ENCODE measurements around the gene SLC36A4.

DNA sequence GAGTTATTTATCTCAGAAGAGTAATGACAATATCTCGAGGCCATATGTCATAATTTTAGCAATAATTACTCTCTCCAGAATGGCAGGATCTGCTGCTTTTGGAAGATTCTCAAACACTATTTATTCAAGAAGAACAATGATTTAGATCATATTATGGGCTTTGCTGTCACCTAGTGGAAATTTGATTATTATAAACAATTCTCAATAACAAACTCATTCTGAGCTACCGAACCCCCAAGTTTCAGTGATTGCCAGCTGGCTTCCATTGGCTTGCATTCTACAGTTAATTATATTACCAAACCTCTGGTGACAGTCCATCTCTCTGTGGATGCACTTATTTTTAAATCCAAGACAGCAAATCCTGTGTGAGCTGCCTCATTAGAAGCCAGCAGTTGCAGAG is 27.9 kb upstream of the SLC36A4 start:
- TF ChIP-seq, protein P1, sequence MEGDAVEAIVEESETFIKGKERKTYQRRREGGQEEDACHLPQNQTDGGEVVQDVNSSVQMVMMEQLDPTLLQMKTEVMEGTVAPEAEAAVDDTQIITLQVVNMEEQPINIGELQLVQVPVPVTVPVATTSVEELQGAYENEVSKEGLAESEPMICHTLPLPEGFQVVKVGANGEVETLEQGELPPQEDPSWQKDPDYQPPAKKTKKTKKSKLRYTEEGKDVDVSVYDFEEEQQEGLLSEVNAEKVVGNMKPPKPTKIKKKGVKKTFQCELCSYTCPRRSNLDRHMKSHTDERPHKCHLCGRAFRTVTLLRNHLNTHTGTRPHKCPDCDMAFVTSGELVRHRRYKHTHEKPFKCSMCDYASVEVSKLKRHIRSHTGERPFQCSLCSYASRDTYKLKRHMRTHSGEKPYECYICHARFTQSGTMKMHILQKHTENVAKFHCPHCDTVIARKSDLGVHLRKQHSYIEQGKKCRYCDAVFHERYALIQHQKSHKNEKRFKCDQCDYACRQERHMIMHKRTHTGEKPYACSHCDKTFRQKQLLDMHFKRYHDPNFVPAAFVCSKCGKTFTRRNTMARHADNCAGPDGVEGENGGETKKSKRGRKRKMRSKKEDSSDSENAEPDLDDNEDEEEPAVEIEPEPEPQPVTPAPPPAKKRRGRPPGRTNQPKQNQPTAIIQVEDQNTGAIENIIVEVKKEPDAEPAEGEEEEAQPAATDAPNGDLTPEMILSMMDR (IDR thresholded peaks at IDR 0.05 in 4 of 5, conservative IDR thresholded peaks at IDR 0.05 in 1 of 5), result peak; percentile 14 to 42 (median 29)
- no peak for TF ChIP-seq POLR2A (IDR thresholded peaks at IDR 0.05)
